ENCODE measurements around the gene PRSS33.

Gene PRSS33

GRCh38 chr16:2820836-2821486 is 33.6 kb upstream of the PRSS33 start:
- DNase-seq (ENCODE audit: low spot score): no peak

GRCh38 chr16:2819939-2820835 is 32.8 kb upstream of the PRSS33 start:
- no peak for DNase-seq (ENCODE audit: low spot score)

- DNase-seq (ENCODE audit: low spot score): no peak
Observed at GRCh38 chr16:2819179-2819938, 32.0 kb upstream of the PRSS33 start.

GRCh38 chr16:2818272-2818876 is 31.0 kb upstream of the PRSS33 start:
- DNase-seq (ENCODE audit: low spot score): no peak

GRCh38 chr16:2817340-2818271 is 30.2 kb upstream of the PRSS33 start:
- no peak for DNase-seq (ENCODE audit: low spot score)

GRCh38 chr16:2816751-2817339 is 29.5 kb upstream of the PRSS33 start, which contains the start of gene PRSS21:
PRSS21 (plus strand) TSS chr16:2817237; CDS start chr16:2817269, 32 bp downstream.
- DNase-seq (ENCODE audit: low spot score): no peak

GRCh38 chr16:2815299-2815771 is 28.0 kb upstream of the PRSS33 start:
- no peak for DNase-seq (ENCODE audit: low spot score)

- DNase-seq (ENCODE audit: low spot score): no peak
Observed at GRCh38 chr16:2814551-2815298, 27.4 kb upstream of the PRSS33 start.

GRCh38 chr16:2813771-2814221 is 26.4 kb upstream of the PRSS33 start:
- DNase-seq (ENCODE audit: low spot score): no peak

- DNase-seq (ENCODE audit: low spot score): no peak
Observed at GRCh38 chr16:2811703-2812471, 24.5 kb upstream of the PRSS33 start.

- no peak for DNase-seq (ENCODE audit: low spot score)
Observed at GRCh38 chr16:2810651-2811050, 23.3 kb upstream of the PRSS33 start.

GRCh38 chr16:2809149-2809760 is 21.9 kb upstream of the PRSS33 start:
- DNase-seq (ENCODE audit: low spot score): no peak

- no peak for DNase-seq (ENCODE audit: low spot score)
Observed at GRCh38 chr16:2808181-2808580, 20.8 kb upstream of the PRSS33 start.

GRCh38 chr16:2806286-2806685 is 18.9 kb upstream of the PRSS33 start:
- DNase-seq (ENCODE audit: low spot score): no peak

- no peak for DNase-seq (ENCODE audit: low spot score)
Observed at GRCh38 chr16:2804728-2805127, 17.4 kb upstream of the PRSS33 start.

- no peak for DNase-seq (ENCODE audit: low spot score)
Observed at GRCh38 chr16:2803545-2804195, 16.3 kb upstream of the PRSS33 start.

GRCh38 chr16:2799859-2800226 is 12.5 kb upstream of the PRSS33 start:
- DNase-seq (ENCODE audit: low spot score): no peak

Measured in HuH-7.5 (cell line).